Measurements from ENCODE around the gene AKAP12.

AKAP12 gene

DNA sequence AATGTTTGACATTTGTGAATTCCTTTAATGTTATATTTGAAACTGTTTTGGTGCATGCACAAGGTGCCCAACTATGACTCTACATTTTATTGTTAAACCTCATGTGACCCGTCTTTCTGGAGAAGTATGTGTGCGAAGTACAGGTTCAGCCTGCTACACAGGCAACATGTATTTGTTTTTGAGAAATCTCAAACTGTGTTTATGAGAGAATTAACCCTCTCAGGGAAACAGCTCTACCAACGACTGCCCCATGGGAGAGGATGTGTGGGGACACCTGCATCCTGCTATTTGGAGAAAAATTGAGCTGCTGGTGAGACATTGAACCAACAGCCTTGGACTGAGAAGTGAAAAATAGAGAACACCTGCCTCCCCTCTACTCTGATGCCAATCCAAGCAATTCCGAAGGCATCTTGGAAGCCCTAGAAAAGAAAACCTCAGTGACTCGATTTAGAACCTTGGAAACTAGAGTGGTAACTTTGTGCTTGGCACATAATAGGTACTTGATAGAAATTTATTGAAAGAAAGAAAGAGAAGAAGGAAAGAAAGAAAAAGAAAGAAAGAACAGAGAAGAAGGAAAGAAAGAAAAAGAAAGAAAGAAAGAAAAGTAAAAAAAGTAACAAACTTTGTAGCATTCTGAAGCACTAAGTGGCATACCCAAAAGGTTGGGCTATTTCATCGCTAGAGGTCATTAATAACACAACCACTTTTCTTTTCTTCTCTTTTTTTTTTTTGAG, 2.9 kb upstream of the AKAP12 start:
- no peak for DNase-seq

DNA sequence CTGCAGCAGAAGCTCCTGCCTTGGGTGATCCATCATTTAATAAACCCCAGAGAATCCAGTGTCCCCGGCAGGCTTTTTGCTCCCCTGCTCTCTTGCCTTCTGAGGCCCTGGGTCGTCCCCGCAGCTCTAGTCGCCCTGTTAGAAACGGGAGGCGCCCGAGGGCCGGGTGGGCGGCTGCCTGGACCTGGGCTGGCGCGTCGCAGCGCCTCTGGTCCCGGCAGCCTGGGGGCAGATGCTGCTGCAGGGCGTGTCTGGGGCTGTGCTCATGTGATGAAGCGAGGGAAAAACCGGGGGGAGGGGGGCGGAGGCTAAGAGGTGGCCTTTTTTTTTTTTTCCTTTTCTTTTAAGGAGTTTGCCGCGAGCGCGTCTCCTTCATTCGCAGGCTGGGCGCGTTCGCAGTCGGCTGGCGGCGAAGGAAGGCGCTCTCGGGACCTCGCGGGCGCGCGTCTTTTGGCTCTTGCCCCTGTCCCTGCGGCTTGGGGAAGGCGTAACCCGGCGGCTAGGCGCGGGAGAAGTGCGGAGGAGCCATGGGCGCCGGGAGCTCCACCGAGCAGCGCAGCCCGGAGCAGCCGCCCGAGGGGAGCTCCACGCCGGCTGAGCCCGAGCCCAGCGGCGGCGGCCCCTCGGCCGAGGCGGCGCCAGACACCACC, 394 bp downstream of the AKAP12 start:
- DNase-seq, result peak; percentile 69

DNA sequence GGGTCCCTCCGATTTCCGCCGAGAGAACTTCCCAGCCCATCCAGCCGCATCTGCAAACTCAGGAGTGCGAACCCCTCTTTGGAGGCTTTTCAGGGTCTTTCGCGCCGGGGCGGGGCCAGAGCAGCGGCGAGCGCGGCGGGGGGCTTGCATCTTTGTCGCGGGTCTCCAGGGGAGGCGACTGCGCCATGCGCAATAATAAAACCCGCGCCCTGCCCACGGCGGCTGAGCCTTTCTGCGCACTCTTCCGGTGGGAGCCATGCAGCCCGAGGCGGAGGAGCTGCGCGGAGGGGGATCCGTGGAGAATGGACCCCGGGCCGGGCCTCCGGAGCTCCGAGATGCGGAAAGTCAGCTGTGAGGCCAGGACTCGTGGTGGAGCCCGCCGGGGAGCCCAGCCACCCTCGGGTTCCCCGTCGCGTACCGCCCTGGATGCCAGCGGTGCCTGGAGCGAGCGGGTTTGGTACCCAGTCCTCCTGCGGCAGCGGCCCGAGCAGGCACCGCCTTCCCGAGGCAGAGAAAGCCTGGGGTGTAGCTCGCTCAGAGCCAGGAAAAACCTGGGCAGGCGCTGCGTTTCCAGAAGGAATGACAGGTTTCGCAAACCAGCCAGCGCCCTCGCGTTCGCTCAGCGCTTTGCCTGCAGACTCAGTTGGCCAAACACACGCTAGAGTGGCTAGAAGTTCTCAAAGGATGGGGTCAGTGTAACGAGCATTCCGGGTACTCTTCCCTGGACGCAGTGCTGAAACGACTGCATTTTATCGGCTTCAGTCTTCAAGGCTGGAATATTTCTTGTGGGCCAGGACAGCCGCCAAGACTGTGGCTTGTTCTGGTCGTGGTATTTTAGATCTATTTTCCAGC, 1.2 kb downstream of the AKAP12 start:
- peak; percentile 67 for DNase-seq

DNA sequence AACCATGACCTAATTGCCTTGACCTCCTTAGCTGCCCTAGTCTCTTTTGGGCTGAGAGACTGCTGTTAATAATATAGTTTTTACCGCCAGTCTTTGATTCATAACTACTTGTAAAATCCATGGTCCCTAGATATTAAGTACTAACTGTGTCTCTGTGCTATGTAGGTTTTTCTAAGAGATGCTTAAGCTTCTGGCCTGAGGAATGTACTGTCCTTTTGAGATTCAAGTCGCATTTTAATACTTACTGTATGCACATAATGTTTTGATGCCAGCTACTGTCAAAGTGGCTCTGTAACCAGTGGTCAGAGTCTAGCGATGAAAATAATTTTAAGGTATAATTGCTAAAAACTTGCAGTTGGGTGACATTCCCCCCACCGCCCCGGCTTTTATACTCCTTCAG, 2.1 kb downstream of the AKAP12 start:
- DNase-seq, result no peak

DNA sequence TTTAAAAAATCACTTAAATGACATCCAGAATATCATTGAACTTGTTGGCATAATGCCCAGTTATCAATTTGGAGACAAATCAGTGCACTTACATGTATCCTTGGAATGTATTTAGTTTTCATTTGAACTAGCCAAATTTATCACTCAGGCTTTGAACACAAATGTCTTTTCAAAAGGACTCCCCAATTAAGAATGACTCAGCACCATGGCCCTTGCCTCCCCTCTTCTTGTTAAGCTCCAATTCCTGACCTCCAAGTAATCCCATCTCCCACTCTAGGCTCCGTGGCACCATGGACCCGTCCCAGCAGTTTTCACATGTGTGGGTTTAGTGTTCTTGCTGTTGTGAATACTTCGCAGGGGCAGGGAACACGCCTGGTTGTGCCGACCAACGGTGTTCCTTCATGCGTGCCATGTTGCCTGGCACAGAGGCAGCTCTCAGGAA, 2.7 kb downstream of the AKAP12 start:
- DNase-seq, result no peak

DNA sequence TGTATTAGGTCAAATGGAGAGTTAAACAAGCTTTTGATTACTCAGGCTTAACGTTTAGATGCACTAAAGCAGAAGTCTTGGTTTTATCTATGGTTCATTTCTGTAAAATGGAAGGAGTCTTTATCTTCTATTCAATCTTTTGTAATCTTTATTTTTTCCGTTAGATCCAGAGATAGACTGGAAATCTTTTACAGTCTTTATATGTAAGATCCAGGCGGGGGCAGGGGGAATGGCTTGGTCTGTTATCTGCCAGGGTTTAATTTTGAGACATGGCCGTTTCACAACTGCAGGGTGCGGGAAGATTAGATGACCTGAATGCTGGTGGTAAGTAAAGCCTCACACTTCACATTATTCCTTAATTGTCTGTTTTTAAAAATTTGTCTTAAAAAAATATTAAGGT, 3.7 kb downstream of the AKAP12 start:
- no peak for DNase-seq

DNA sequence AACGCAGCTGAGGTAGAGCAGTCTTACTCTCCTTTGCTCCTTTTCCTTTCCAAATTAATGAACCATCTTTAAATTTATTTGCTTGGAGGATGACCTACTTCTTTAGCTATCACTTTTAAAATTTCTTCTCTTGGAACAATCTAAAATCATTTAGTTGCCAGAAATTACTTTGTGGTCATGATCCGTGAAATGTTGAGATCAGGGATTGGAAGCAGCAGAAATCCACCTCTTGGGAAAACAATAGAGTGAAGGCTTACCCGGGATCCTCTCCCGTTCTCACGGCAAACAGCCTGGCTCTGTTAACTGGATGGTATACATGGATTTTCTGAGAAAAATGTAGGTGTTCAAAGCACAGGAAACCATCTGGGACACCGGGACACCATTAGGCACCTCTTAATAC, 7.7 kb downstream of the AKAP12 start:
- no peak for DNase-seq

DNA sequence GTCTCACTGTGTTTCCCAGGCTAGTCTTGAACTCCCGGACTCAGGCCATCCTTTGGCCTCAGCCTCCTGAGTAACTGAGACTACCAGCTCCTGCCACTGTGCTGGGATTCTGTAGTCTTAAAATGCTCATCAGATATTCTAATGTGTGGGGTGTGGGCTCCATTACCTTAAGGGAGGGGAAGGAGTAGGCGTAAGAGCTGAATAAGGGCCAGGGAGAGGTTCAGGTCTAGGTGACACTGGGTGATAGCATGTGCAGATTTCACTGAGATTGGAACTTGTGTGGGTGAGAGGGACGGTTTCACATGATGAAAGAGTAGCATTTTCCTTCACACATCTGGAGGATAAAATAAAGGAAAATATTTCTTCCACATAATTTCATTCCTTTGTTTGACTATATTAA, 8.5 kb downstream of the AKAP12 start:
- no peak for DNase-seq

DNA sequence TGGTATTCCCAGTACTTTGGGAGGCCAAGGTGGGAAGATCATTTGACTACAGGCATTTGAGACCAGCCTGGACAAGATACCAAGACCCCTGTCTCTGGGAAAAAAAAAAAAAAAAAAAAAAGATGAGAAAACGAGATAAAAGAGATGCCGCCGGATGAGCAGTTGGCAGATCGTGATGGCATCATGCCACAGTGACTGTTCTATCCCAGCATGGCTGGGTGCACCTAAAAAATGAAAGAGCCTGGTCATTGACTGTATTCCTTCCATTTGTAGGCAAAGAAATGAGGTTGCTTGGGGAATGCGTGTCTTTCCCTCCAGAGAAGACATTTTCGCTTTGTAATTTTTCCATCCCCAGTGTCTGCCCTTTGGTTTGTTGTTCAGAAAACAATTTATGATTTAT, 12.9 kb downstream of the AKAP12 start:
- no peak for DNase-seq

DNA sequence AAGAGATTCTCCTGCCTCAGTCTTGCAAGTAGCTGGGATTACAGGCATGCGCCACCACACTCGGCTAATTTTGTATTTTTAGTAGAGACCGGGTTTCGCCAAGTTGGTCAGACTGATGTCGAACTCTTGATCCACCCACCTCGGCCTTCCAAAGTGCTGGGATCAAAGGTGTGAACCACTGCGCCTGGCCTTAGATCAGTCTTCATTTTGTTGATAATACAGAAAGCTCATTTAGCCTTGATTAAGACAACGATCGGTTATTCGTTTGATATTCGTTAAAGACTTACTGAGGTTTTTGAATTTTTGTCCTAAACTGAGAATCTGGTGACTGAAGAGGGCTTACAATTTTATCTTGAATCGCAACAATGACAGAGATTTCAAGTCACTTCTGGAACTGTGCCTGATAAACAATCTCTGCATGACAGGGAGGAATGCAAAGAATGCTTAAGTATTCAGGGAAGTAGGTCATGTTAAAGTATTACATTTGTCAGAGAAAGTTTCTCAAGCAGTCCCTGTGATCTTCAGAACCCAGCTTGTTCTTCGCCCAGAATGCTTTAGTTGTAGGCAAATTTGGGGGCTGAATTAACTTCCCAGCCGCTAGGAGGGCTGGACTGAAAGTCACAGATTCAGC, 14.8 kb downstream of the AKAP12 start:
- no peak for DNase-seq

DNA sequence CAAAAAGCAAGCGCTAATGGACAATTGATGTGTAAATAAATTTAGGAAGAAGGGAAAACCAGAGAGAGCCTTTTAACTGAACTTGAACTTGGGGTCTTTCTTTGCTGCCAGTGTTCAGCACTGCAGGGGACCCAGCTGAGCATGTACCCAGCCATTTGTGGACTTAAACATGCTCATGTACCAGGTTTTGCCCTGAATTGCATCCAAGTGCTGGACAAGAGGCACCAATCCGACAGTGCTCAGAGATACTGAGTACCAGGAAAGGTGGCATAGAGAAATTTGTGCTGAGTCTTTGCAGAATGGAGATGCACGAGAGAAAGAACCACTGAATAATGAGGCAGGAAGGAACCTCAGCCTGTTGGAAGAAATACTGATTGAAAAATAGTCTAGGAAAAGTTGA, 16.0 kb downstream of the AKAP12 start:
- no peak for DNase-seq

DNA sequence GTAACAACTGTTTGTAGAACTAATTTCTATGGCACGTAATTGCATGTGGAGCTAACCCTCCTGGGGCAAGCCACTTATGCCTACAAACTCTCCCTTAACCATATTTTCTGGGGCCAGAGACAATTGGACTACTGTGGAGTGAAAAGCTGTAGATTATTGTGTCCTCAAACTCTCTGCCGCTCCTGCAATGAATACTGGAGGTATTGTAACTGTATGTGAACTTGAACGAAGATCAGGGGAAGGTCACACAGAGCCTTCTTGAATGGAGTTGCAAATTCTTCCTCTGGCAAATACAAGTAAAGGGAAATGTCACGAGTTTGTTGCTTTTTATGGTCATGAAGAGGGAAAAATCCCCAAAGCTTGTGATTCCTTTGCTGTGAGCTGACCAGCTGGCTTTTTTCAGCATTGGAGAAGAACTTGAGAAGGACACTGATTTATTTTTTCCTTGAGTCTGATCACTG, 18.2 kb downstream of the AKAP12 start:
- DNase-seq, result no peak

DNA sequence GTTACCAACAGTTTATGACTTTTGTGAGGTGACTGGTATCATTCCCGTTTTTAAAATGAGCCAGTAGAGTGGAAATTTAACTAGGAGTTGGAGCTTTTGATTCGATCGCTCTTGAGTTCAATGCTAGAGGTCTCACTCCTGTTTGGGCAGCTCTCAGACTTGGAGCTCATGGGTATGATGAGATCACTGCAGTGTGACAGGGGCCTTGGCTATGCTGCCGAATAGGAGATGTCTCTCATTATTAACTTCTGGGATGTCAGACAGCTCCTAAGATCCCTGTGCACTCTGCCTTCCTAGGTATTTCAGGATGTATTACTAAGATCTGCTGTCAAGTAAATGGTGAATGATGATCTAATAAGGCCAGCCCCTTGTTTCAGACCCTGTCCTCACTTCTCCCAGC, 20.4 kb downstream of the AKAP12 start:
- DNase-seq, result no peak

DNA sequence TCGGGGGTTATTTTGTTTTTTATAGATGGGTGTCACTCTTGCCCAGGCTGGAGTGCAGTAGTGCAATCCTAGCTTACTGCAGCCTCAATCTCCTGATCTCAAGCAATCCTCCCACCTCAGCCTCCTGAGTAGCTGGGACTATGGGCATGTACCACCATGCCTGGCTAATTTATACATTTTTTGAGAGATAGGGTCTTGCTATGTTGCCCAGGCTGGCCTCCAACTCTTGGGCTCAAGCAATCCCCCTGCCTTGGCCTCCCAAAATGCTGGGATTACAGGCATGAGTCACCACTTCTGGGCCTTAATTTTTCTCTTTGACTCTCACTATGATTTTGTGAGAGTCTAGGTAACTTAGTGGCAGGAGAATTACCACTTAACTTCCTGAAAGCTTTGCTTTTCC, 23.3 kb downstream of the AKAP12 start:
- no peak for DNase-seq

DNA sequence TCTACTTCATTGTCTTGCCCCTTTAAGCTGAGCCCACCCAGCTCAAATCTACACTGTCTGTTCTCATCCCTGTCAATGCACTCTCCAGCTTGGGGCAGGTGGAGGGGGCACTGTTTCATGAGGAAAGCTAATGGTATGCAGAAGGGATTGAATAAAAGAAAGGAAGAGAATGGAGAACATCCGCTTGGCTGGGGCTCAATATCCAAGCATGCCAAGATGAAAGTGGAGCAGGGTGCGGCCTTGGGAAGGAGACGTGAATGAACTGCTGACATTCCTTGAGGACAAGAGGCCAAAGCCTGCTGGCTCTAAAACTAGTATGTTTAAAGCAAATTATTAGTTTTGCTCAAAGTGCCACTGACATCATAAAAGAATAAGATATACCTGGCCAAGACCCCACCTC, 24.2 kb downstream of the AKAP12 start:
- DNase-seq, result no peak

DNA sequence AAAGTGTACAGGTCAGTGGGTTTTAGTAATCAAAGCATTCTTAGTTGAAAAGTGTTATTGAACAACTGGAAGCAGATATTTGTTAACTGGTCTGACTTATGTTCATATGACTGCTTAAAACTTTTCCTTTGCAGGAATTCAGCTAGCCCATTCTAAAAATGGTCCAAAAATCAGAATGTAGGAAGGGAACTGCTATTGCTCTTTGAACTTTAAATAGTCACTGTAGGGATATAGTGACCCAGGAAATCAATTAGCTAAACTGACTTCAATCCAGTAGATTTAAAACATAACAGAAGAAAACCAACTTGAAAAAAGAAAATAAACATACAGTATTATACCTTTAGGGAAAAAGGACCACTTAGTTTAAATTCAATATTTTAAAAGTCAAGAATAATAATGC, 25.5 kb downstream of the AKAP12 start:
- no peak for DNase-seq

DNA sequence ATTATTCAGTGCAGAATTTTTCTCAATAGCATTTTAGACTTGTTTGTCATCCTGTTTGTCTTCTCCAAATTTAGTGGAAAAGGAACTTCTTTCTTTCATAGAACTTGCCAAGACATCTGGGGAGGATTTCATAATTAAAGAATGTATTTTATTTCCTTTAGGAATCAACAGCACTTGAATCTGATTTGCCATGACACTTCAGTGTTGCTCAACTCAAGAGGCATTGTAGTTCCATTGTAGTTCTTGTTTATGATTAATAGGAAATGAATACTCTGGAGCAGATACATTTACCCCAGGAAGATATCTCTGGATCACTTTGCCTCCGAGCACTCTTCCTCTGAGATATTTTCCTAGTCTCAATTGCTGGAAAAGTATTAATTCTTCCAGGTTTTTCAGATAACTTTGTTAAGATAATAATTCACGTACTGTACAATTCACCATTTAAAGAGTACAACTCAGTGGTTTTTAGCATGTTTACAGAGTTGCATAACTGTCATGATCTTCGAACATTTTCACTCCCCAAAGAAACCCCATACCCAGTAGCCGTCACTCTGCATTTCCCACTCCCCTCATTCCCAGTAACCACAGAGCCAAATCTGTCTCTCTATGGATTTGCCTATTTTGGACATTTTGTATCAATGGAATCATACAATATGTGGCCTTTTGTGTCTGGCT, 29.7 kb downstream of the AKAP12 start:
- DNase-seq, result no peak

DNA sequence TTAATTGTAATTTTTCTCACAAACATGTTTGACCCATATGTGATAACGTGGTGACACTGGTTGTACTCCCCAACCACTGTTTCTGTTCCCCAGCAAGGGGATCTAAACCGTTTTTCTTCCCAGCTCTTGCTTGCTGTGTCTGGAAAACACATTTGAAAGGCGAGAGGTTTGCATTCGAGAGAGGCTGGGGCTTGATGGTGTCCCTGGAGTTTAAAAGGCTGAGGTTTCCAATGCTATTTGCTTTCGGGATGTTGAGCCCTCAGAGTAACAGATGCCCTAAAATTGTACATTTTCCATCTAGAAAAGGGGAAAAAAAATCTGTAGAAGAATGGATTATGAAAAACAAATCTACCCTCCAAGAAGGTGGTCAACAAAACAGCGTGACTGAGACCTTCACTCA, 35.4 kb downstream of the AKAP12 start:
- DNase-seq, result no peak

DNA sequence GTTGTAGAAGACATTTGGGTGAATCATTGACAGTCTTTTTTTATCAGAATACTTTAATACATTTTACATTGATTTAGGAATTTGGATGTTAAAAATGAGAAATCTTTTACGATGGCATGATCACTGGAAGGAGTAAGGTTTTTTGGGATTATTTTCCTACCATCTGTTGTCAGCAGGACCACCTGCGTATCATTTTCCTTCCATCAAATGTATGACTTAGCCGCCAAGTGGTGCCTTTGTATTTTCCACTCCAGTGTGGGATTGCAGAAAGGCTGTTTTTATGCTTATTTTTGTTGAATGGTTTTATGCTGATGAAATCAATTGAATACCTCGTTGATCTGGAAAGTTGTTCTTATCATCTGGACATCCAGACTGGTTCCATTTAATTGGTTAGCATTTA, 35.8 kb downstream of the AKAP12 start:
- DNase-seq, result no peak

DNA sequence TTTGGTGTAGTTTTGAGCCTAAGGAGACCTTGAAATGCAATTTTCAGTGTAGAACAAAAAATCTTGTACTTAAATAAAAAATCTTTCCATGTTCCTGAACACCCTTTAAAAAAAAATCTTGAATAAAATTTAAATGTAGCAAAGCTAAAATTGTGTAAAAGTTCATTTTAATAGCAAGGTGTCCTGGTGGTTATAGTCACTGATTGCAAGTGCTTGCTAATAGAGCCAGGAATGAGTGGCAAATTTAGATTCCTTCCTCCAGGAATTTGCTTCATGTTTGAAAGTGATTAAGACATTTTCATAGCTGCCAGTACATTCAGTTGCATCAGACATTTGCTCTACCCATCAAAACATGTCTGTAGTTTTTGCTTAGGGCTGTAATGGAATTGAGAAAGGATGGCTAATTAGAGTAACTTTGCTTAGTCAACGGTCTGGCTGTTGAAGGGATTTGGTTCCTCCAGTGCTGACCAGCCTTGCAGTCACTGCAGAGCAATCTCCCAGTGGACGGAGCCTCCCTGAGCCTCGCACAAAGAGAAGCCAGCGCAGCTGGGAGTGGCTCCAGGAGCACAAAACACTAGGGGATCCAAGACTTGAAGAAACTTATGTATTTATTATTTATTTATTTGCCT, 36.5 kb downstream of the AKAP12 start:
- no peak for DNase-seq

DNA sequence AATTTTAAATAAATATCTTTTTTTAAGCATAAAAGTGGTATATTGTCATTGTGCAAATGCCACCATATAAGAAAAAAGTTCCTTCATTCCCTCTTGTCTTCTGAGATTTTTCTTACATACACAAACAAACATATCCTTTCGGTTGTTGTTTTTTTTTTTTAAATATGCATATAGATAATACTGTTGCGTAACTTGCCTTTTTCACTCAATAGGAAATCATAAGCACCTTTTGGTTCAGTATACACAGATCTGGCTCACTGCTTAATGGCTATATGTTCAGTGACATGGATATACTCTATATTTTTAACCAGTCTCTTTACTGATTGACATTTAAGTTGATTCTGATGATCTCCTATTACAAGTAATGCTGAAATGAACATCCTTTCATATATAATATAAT, 40.1 kb downstream of the AKAP12 start:
- DNase-seq, result no peak

DNA sequence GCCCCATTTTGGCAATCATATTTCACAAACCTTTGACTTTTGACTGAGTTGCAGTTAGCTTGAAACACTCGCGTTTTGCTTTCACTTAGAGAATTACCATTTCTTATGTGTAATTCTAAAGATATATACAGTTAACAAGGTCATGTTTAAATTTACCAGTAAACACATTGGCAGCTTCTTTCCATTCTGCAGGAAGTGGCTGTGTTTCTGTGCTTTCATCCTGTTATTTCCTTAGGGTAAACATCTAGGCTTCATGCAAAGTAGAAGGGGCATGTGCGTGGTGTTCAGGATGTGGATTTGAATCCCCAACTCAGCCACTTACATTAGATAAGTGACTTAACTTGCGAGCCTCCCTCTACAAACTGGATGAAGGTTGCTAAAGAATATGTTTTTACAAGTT, 41.1 kb downstream of the AKAP12 start:
- no peak for DNase-seq
